ENCODE measurements around the gene CTBP2. TPM values are rescaled to one million over a fixed set of nuclear protein-coding genes. Genes with fewer than 3 reads are reported as not detected.

Gene CTBP2
- total and polyA plus RNA-seq, 10 of the 15 experiments (the other 5 are each of a cell fraction or from before 2014, with no cell fraction given) = 0.02 to 0.72 (median 0.06) TPM; not detected in 2

- H3K4me3 ChIP-seq = no peak overlapping the region
- no peak for FAIRE-seq
- RAD21 ChIA-PET (ENCODE audit: unreplicated experiment) = no interaction called here
- SMC1A ChIA-PET (ENCODE audit: uncharacterized antibody, unreplicated experiment) = no interaction called here
- peaks cover 2 to 4% of the 10 kb centered on the region in 2 experiments; a peak in 3 of 4 replicates for H3K27me3 ChIP-seq (replicated peaks in 1 of 2; ENCODE audit: control insufficient read depth in 2 of 2, insufficient read depth in 2 of 2, low read length in 1 of 2)
- CTCF ChIA-PET = no interaction called here
- H4K20me1 ChIP-seq (ENCODE audit: control insufficient read depth, insufficient read depth) = no peaks in the 10 kb centered on the region
- H3K4me2 ChIP-seq (ENCODE audit: control insufficient read depth, insufficient read depth) = no peak overlapping the region
- in situ Hi-C loops (cut with MboI) (no loop called here), intact Hi-C loops (cut with micrococcal nuclease; ENCODE audit: unreplicated experiment) (no loop called here)
- H3K79me2 ChIP-seq (ENCODE audit: control insufficient read depth, insufficient read depth, low read length) = no peaks in the 10 kb centered on the region
- H3K36me3 ChIP-seq (ENCODE audit: control insufficient read depth in 2 of 2, insufficient read depth in 2 of 2, low read length in 1 of 2) = no peaks in the 10 kb centered on the region
- no peak for DNase-seq (ENCODE audit: low read depth, low spot score)
- no peaks in the 10 kb centered on the region for H3K9me3 ChIP-seq (replicated peaks; ENCODE audit: control insufficient read depth, insufficient read depth, low read length)
- POLR2A ChIA-PET = no interaction called here
- WGBS (ENCODE audit: insufficient coverage, insufficient replicate concordance, low lambda C conversion rate, missing lambda C conversion rate) = 60% methylated on average over 40 of the region's 40 CpGs
- ATAC-seq = no peak
- TF ChIP-seq ZNF24 (IDR thresholded peaks at IDR 0.05) = no peak
- no peak for TF ChIP-seq ZSCAN29 (IDR thresholded peaks at IDR 0.05)
- TF ChIP-seq CBX3 (IDR thresholded peaks at IDR 0.05; ENCODE audit: borderline replicate concordance, low read depth) = no peak
- TF ChIP-seq ZNF207 (IDR thresholded peaks at IDR 0.05; ENCODE audit: borderline replicate concordance) = no peak
- TF ChIP-seq SIX5 (IDR thresholded peaks at IDR 0.05; ENCODE audit: low read depth, low read length, severe bottlenecking) = no peak
- TF ChIP-seq ZBTB33 (IDR thresholded peaks at IDR 0.05) = no peak
- BruUV-seq (replicated peaks) = no TSS peak
- no peak overlapping the region for H3K9ac ChIP-seq (ENCODE audit: control insufficient read depth, insufficient read depth, low read length)
- H3K4me1 ChIP-seq (ENCODE audit: control insufficient read depth, insufficient read depth, low read length) = no peaks in the 10 kb centered on the region
- no peak overlapping the region for H3K27ac ChIP-seq (ENCODE audit: control insufficient read depth, insufficient read depth)
- H2AFZ ChIP-seq (ENCODE audit: control insufficient read depth, low read depth, low read length) = no peak overlapping the region
Measured at GRCh38 chr10:125026974-125027735, 133.2 kb downstream of the CTBP2 start.

All from GM12878 (cell line).